HCT116 (cell line): Measurements from ENCODE around the gene PRKAR1A.

ENCODE experiments used
- CTCF ChIP-seq, 3 experiments: fragments of 200-600 bp in 1 of 3; sonication (generic) in 1 of 3; IDR thresholded peaks in 2 of 3; conservative IDR thresholded peaks in 1 of 3; 2 replicates each; pipeline ENCODE4 v1.5.1; 2012 to 2017; ENCODE audit warnings: low read depth in 2 of 3, low read length in 2 of 3, antibody characterized with exemption in 1 of 3, borderline replicate concordance in 1 of 3, control low read depth in 1 of 3, mild to moderate bottlenecking in 1 of 3, mixed read lengths in 1 of 3, mixed run types in 1 of 3, moderate library complexity in 1 of 3; ENCODE audit not compliant: insufficient read depth in 1 of 3
- EZH2 ChIP-seq: fragments of 200-600 bp; sonication (generic); IDR thresholded peaks from 2 replicates; pipeline ENCODE4 v1.6.1; 2017; ENCODE audit warnings: antibody characterized with exemption, mixed run types
- EZH2phosphoT487 ChIP-seq: fragments of 200-600 bp; IDR thresholded peaks from 2 replicates; pipeline ENCODE4 v1.6.1; 2018; ENCODE audit warnings: antibody characterized with exemption, borderline replicate concordance
- JUND ChIP-seq: IDR thresholded peaks from 2 replicates; pipeline ENCODE4 v1.6.1; 2012
- MAX ChIP-seq: IDR thresholded peaks from 2 replicates; pipeline ENCODE4 v1.6.1; 2012
- POLR2A ChIP-seq: IDR thresholded peaks from 2 replicates; pipeline ENCODE4 v1.7.0; 2011; ENCODE audit warnings: borderline replicate concordance; ENCODE audit not compliant: insufficient read depth, insufficient read length; ENCODE audit errors: extremely low read depth
- RAD21 ChIP-seq: IDR thresholded peaks from 2 replicates; pipeline ENCODE4 v1.6.1; 2012; ENCODE audit warnings: low read depth, mild to moderate bottlenecking
- YY1 ChIP-seq: IDR thresholded peaks from 2 replicates; pipeline ENCODE4 v1.6.1; 2011; ENCODE audit warnings: low read length, low read depth, moderate library complexity, mild to moderate bottlenecking; ENCODE audit not compliant: insufficient replicate concordance; ENCODE audit errors: extremely low read depth
- ZFX ChIP-seq: fragments of 450-650 bp; IDR thresholded peaks from 2 replicates; pipeline ENCODE4 v1.6.1; 2017
- ZNF274 ChIP-seq: fragments of 200-500 bp; sonication (Bioruptor generic); IDR thresholded peaks from 2 replicates; pipeline ENCODE4 v1.6.1; 2014; ENCODE audit warnings: mild to moderate bottlenecking, low read depth, low read length, inconsistent platforms

- no peak for TF ChIP-seq EZH2
- no peak for TF ChIP-seq JUND
- no peak for TF ChIP-seq POLR2A
- no peak for TF ChIP-seq MAX
- TF ChIP-seq EZH2phosphoT487 = no peak
- no peak for TF ChIP-seq ZNF274
- TF ChIP-seq CTCF (IDR thresholded peaks at IDR 0.05 in 2 of 3, conservative IDR thresholded peaks at IDR 0.05 in 1 of 3; ENCODE audit: borderline replicate concordance in 1 of 3, insufficient read depth in 1 of 3, low read depth in 2 of 3, low read length in 2 of 3) = no peak
- TF ChIP-seq RAD21 = no peak
- no peak for TF ChIP-seq ZFX
- TF ChIP-seq YY1 = no peak
Observed at GRCh38 chr17:68468334-68468733, 43.9 kb upstream of the PRKAR1A start.
